ENCODE measurements around the gene LAMB3.

GRCh38 chr1:209629621-209630382 lies 22.4 kb downstream of the LAMB3 start:
- TF ChIP-seq YY1 (IDR thresholded peaks at IDR 0.05; ENCODE audit: insufficient read depth, insufficient read length) = no peak
- TF ChIP-seq SUZ12 (IDR thresholded peaks at IDR 0.05; ENCODE audit: extremely low read depth, insufficient read depth, insufficient read length) = no peak
- TF ChIP-seq ZNF274 (IDR thresholded peaks at IDR 0.05; ENCODE audit: low read depth, low read length) = no peak
